Measurements from ENCODE around the gene ADCY9. TPM values are rescaled to one million over a fixed set of nuclear protein-coding genes. Genes with fewer than 3 reads are reported as not detected.

ADCY9 gene
- polyA plus RNA-seq, 6 donors from 2014 or later: 0.08 to 0.91 (median 0.19) TPM

DNA sequence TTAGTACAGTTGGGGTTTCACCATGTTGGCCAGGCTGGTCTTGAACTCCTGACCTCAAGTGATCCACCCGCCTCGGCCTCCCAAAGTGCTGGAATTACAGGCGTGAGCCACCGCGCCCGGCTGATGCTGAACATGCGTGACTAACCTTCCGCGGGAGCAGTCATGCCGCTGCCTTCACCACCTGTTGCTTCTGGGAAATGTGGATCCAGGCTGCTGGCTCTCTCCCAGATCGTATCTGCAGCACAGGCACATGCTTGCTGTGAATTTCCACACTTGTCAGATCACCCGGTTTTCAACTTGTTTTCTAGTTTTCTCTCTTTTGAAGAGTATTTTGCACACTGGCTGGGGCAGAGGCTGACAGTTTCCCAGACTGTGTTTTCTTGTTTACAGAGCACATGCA, 97.9 kb downstream of the ADCY9 start:
- Mint-ChIP-seq H3K4me3 (no peak overlapping the region), H3K27ac (no peak overlapping the region), H3K27me3 (no peaks in the 10 kb centered on the region), H3K9me3 (no peaks in the 10 kb centered on the region), H3K4me1 (peaks cover 4 to 16% (median 12%) of the 10 kb centered on the region in 3 donors), H3K36me3 (peaks cover 0 to 5% of the 10 kb centered on the region in 2 donors)
- DNase-seq (no peak), ATAC-seq (ENCODE audit: low read depth in 2 of 2) (no peak)

DNA sequence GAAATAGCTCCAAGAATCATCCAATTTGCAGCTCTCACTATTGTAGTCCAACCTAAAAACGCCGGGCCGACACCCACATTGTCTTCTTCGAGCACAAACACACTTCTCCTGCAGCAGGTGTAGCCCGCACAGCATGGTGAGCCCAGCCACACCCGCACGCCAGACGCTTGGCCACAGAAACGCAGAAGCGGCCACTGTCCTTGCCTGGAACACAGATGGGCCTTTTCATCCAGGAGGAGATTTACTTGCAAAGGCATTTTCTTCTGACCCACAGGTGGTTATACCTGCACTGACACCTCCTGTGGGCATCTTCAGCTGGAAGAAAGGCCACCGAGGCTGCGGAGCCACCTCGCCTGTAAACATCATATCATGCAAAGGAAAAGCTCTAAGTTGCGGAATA, 98.4 kb downstream of the ADCY9 start:
- no peak for ATAC-seq (ENCODE audit: low read depth in 2 of 2)
- Mint-ChIP-seq H3K36me3 (peaks cover 0 to 5% of the 10 kb centered on the region in 2 donors), H3K4me3 (peak overlapping the region in 1 of 8 donors; percentile 60), H3K27me3 (no peaks in the 10 kb centered on the region), H3K27ac (peak overlapping the region in 2 of 6 donors; percentile 36 to 39), H3K4me1 (peaks cover 4 to 12% (median 12%) of the 10 kb centered on the region in 3 donors), H3K9me3 (no peaks in the 10 kb centered on the region)
- no peak for DNase-seq

DNA sequence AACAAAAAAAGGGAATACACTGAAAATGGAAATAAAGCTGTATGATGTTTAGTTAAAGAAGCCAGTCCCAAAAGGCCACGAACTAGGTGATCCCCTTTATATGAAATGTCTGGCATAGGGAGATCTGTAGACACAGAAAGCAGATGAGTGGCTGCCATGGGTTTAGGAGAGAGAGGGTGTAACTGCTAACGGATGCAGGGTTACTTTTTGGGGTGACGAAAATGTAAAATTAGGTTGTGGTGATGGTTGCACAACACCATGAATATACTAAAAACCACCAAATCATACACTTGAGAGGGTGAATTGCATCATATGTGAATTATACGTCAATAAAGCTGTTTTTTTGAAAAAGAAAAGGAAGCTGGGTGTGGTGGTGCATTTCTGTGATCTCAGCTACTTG, 99.6 kb downstream of the ADCY9 start:
- no peak for ATAC-seq (ENCODE audit: low read depth in 2 of 2)
- DNase-seq: no peak
- H3K36me3 Mint-ChIP-seq: peaks cover 0 to 5% of the 10 kb centered on the region in 2 donors
- no peak overlapping the region for H3K4me3 Mint-ChIP-seq
- H3K27me3 Mint-ChIP-seq: no peaks in the 10 kb centered on the region
- H3K27ac Mint-ChIP-seq: no peak overlapping the region
- no peaks in the 10 kb centered on the region for H3K9me3 Mint-ChIP-seq
- peaks cover 4 to 12% (median 10%) of the 10 kb centered on the region in 3 donors for H3K4me1 Mint-ChIP-seq

DNA sequence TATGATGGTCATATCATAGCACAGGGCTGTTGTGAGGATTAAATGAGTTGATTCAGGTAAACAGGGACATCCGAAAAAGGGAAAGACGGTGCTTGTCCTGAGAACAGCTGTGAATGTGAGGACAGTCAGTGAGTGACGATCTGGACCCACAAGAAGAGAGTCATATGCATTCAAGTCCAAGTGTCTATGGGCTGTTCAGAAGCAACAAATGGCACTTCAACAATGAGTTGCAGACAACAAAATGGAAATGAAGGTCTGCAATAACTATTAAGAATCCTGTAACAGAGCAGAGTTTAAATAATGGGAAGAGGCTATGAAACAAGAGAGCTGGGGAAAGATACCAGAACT, 100.3 kb downstream of the ADCY9 start:
- peaks cover 4 to 5% (median 5%) of the 10 kb centered on the region in 3 donors for H3K4me1 Mint-ChIP-seq
- H3K27ac Mint-ChIP-seq: peak overlapping the region in 1 of 6 donors; percentile 40
- peaks cover 0 to 3% (median 0%) of the 10 kb centered on the region in 3 donors for H3K27me3 Mint-ChIP-seq
- H3K9me3 Mint-ChIP-seq: no peaks in the 10 kb centered on the region
- no peak overlapping the region for H3K4me3 Mint-ChIP-seq
- H3K36me3 Mint-ChIP-seq: peaks cover 0 to 5% of the 10 kb centered on the region in 2 donors
- no peak for DNase-seq
- ATAC-seq (ENCODE audit: low read depth in 2 of 2): no peak

DNA sequence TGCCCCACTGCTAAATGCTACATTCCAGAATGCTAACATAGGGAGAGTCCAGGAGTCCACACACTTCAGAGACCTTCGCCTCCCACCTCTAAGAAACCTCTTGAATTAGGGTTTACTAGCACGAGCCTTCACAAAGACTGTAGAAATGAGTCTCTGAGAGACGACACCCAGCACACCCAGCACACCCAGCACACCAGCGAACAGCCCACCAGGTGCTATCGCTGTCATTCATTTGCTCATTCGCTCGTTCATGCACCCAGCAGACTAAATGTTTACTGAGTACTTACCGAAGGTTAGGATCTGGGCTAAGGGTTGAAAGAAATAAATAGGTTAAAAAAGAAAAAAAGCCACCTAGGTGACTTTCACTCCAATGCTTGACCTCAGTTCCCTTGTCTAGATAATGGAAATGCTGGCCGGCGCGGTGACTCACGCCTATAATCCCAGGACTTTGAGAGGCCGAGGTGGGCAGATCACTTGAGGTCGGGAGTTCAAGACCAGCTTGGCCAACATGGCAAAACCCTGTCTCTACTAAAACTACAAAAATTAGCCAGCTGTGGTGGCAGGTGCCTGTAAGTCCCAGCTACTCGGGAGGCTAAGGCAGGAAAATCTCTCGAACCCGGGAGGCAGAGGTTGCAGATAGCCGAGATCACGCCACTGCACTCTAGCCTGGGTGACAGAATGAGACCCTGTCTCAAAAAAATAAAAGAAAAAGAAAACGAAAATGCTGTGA, 100.8 kb downstream of the ADCY9 start:
- ATAC-seq (ENCODE audit: low read depth in 2 of 2): no peak
- Mint-ChIP-seq H3K36me3 (peaks cover 0 to 5% of the 10 kb centered on the region in 2 donors), H3K4me3 (no peak overlapping the region), H3K27ac (no peak overlapping the region), H3K9me3 (no peaks in the 10 kb centered on the region), H3K4me1 (peaks cover 4 to 5% (median 5%) of the 10 kb centered on the region in 3 donors), H3K27me3 (peaks cover 0 to 5% (median 0%) of the 10 kb centered on the region in 3 donors)
- no peak for DNase-seq

DNA sequence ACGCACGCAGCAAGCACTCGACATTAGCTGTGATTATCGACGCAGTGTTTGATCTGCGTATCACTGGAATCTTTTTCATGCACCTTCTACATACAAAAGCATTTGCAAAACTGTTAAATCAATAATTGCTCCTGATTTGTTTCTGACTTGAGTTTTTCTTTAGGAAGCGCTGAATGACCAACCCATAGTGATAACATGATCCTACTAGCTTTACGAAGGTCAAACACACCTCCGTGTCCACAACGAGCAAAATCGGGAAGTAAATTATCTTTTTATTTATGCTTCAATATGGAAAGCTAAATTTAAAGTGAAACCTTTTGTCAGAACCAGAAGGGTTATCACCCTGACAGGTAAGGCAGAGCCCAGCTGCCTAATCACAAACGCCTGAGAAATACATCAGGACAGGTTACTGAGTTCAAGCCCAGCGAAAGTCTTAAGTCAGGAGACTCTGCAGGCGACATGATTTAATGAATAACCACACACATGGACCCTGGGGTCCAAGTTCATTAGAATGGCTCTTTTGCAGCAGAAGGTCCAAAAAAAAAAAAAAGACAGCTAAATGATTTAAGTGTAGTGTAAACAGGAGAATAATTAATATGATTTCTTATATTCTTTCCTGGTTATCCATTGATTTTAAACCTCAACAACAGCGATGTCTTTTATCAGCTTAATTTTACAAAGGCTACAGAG, 104.2 kb downstream of the ADCY9 start:
- Mint-ChIP-seq H3K36me3 (peaks cover 0 to 5% of the 10 kb centered on the region in 2 donors), H3K27ac (peak overlapping the region in 1 of 6 donors; percentile 48), H3K27me3 (peaks cover 0 to 5% (median 0%) of the 10 kb centered on the region in 3 donors), H3K9me3 (no peaks in the 10 kb centered on the region), H3K4me1 (no peaks in the 10 kb centered on the region), H3K4me3 (no peak overlapping the region)
- no peak for DNase-seq
- no peak for ATAC-seq (ENCODE audit: low read depth in 2 of 2)

DNA sequence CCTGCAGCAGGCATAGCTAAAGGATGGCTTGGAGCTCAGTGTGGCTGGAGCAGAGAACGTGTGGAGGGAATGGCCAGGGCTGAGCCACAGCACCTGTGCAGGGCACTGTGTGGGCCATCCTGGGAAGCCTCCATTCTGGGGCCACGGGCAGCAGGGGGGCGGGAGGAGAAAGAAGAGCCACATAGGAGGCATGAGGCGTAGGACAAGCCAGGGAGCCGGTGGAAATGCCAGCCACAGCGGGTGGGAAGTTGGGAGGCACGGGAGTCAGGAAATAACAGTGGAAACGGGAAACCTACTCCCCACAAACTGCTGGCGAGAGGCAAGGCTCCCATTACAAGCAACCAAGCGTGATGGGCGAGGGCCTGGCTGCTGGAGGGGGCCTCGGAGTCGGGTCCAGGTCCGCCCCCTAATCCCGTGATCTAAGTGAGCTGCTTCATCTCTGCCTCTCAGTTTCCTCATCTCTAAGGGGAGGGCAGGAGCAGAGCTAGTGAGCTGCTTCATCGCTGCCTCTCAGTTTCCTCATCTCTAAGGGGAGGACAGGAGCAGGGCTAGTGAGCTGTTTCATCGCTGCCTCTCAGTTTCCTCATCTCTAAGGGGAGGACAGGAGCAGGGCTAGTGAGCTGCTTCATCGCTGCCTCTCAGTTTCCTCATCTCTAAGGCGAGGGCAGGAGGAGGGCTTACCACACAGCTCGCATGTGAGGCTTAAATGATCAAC, 104.9 kb downstream of the ADCY9 start:
- Mint-ChIP-seq H3K36me3 (peaks cover 0 to under 1% of the 10 kb centered on the region in 2 donors), H3K9me3 (no peaks in the 10 kb centered on the region), H3K4me3 (no peak overlapping the region), H3K27me3 (peaks cover 0 to 5% (median 0%) of the 10 kb centered on the region in 3 donors), H3K4me1 (no peaks in the 10 kb centered on the region), H3K27ac (peak overlapping the region in 2 of 6 donors; percentile 2 to 32)
- DNase-seq (no peak), ATAC-seq (ENCODE audit: low read depth in 2 of 2) (no peak)

DNA sequence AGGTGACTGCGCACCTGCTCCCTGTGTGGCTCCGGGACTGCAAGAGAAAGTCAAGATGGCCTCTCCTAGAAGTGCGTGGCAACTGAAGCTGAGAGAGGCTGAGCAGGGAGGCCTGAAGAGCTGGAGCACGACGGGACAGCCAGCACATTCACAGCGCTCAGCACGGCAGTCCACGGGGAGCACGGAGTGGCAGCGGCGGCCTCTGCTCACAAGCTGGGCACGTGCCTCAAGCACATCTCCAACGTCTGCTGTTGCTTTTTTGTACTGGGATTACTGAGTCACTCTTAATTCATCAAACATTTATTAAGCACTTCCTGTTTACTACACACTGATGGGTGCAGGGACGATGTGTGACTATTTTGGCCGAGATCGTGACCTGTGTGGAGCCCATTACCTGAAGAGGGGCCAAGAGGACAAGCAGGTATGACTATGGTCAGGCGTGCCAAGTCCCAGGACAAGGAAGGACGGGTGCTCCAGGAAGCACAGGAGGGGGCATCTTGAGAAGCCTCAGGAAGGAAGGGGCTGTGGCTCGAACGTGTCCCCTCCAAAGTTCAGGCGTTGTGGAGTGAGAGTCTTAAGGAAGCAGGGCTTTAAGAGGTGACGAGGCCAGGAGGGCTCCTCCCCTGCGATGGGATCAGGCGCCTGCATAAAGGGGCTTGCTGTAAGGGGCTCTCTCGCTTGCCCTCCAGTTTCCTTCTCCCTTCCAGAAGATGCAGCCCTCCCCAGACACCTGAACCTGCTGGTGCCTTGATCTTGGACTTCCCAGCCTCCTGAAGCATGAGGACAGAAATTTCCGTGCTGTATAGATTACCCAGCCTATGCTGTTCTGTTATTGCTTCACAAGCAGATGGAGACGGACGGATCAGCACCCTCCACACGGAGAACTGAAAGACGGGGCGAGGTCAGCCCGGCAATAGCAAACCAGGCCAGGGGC, 105.8 kb downstream of the ADCY9 start:
- no peaks in the 10 kb centered on the region for H3K36me3 Mint-ChIP-seq
- no peaks in the 10 kb centered on the region for H3K4me1 Mint-ChIP-seq
- peak overlapping the region in 3 of 6 donors; percentile 2 to 67 (median 32) for H3K27ac Mint-ChIP-seq
- no peak overlapping the region for H3K4me3 Mint-ChIP-seq
- H3K9me3 Mint-ChIP-seq: no peaks in the 10 kb centered on the region
- DNase-seq (no peak), ATAC-seq (ENCODE audit: low read depth in 2 of 2) (no peak)
- H3K27me3 Mint-ChIP-seq: peaks cover 0 to 5% (median 0%) of the 10 kb centered on the region in 3 donors

DNA sequence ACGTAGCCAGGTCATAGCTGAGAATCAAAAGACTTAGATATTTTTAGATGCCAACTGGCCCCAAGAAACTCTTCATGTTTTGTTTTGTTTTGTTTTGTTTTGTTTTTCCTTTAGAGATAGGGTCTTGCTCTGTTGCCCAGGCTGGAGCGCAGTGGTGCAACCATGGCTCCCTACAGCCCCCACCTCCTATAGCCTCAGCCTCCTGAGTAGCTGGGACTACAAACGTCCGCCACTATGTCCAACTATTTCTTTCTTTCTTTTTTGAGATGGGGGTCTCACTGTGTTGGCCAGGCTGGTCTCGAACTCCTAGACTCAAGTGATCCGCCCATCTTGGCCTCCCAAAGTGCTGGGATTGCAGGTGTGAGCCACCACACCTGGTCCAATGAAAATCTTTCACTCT, 107.1 kb downstream of the ADCY9 start:
- DNase-seq (no peak), ATAC-seq (ENCODE audit: low read depth in 2 of 2) (no peak)
- Mint-ChIP-seq H3K9me3 (no peaks in the 10 kb centered on the region), H3K27ac (no peak overlapping the region), H3K27me3 (peaks cover 0 to 5% (median 0%) of the 10 kb centered on the region in 3 donors), H3K4me1 (no peaks in the 10 kb centered on the region), H3K4me3 (no peak overlapping the region), H3K36me3 (no peaks in the 10 kb centered on the region)

DNA sequence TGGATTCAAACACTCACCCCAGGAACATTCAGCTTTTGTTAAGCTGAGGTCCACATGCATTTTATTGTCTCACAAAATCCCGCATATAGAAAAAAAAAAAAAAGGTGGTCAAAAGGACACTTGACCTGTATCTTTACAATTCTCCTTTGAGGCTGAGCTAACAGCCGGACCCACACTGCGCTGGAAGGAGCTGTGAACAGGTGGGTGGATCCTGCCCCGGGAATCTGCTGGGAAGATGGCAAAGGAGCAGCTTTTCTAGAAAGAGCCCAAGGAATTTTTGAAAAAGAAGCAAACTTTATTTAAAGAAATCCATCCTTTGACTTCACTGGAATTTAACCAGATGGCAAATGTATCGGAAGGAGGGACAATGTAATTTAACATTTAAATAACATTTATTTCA, 108.1 kb downstream of the ADCY9 start:
- ATAC-seq (ENCODE audit: low read depth in 2 of 2) (no peak), DNase-seq (no peak)
- Mint-ChIP-seq H3K27me3 (peaks cover 0 to 5% (median 0%) of the 10 kb centered on the region in 3 donors), H3K4me3 (no peak overlapping the region), H3K27ac (no peak overlapping the region), H3K4me1 (no peaks in the 10 kb centered on the region), H3K36me3 (no peaks in the 10 kb centered on the region), H3K9me3 (no peaks in the 10 kb centered on the region)

DNA sequence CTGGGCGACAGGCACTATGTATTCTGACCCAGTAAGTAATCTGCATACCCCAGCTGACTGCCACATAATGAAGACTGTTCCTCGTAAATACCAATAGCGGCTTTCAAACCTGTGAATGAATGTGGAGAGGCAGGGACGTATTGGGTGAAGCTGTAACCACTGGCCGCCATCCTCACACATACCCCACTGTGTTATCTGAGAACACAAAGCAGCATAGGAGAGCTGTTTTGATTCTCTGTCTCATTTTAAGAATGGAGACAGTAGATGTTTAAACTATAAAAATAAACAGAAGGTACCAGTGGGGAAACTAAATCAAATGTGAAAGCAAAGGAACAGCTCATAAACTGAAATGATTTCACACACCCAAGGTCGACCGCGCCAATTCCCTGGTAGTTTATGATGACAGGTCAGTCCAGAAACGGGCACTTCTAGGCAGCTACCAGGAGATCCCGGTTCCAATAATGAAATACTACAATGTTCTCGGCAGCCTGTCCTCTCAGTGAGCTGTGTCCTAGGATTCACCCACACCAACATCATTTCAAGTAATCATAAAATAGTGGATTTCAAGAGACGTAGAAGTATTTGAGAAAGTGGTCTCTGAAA, 109.7 kb downstream of the ADCY9 start:
- ATAC-seq (ENCODE audit: low read depth in 2 of 2): no peak
- no peak for DNase-seq
- Mint-ChIP-seq H3K4me3 (no peak overlapping the region), H3K27ac (no peak overlapping the region), H3K9me3 (no peaks in the 10 kb centered on the region), H3K4me1 (no peaks in the 10 kb centered on the region), H3K36me3 (no peaks in the 10 kb centered on the region), H3K27me3 (peaks cover 0 to 5% (median 0%) of the 10 kb centered on the region in 3 donors)

DNA sequence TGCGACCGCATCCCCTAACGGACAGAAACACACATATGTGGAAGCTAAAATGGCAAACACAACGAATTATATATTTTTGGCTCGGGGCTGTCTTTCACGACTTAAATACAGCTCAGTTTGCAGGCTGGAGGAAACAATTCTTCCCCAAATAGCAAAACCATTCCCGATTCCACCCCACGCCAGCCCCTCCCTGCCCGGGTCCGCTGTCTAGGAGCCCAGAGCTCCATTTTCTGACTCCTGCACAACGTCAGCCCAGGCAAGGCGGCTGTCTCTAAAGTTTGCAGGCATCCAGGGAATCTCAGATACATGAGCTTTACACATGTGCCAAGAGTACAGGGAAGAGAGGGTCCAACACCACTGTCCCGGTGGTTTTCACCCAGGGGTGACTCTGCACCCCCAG, 110.5 kb downstream of the ADCY9 start:
- DNase-seq: no peak
- Mint-ChIP-seq H3K9me3 (no peaks in the 10 kb centered on the region), H3K4me1 (no peaks in the 10 kb centered on the region), H3K27ac (peak overlapping the region in 1 of 6 donors; percentile 20), H3K36me3 (no peaks in the 10 kb centered on the region), H3K27me3 (no peaks in the 10 kb centered on the region), H3K4me3 (no peak overlapping the region)
- no peak for ATAC-seq (ENCODE audit: low read depth in 2 of 2)
